OCI-LY7 (cell line): Measurements from ENCODE around the gene SLC19A1. TPM values are rescaled to one million over a fixed set of nuclear protein-coding genes. Genes with fewer than 3 reads are reported as not detected.

Experiments
- BruUV-seq: library from RNA; stranded (reverse); fragments of 400-500 nt; replicated peaks from 2 replicates; lab custom pipeline; 2021; lab: Mats Ljungman, UMichigan
- CTCF ChIA-PET: fragments of 300-600 bp; sonication (Branson Sonifier 250); formaldehyde crosslinking; loops from one replicate; lab custom pipeline; 2022; ENCODE audit warnings: antibody characterized with exemption; ENCODE audit not compliant: unreplicated experiment; lab: Charles Lee
- POLR2A ChIA-PET: fragments of 300-600 bp; sonication (Branson Sonifier 250); formaldehyde crosslinking; loops from one replicate; lab custom pipeline; 2022; ENCODE audit warnings: antibody characterized with exemption; lab: Charles Lee
- DNase-seq: peaks from one replicate; pipeline ENCODE4 v3.0.0-alpha.2; 2015; ENCODE audit warnings: low spot score
- H2AFZ ChIP-seq: fragments of 200-600 bp; sonication (generic), shearing (Covaris generic); 2 replicates; pipeline ENCODE4 v1.6.1; 2014; ENCODE audit warnings: mild to moderate bottlenecking, antibody characterized with exemption, low read length, moderate library complexity
- H3K27ac ChIP-seq: fragments of 200-600 bp; sonication (generic); 2 replicates; pipeline ENCODE4 v1.5.1; 2014; ENCODE audit warnings: mixed run types, low read depth, mild to moderate bottlenecking, moderate library complexity, low read length, inconsistent platforms; ENCODE audit not compliant: poor library complexity, severe bottlenecking
- H3K36me3 ChIP-seq: fragments of 200-600 bp; sonication (generic); 2 replicates; pipeline ENCODE4 v1.6.1; 2014; ENCODE audit warnings: mild to moderate bottlenecking, antibody characterized with exemption, low read length, moderate library complexity, mixed read lengths; ENCODE audit not compliant: insufficient read depth
- H3K4me1 ChIP-seq: fragments of 200-600 bp; sonication (generic); 2 replicates; pipeline ENCODE4 v1.5.1; 2014; ENCODE audit warnings: mild to moderate bottlenecking, low read length; ENCODE audit not compliant: insufficient read depth, poor library complexity, severe bottlenecking
- H3K4me2 ChIP-seq: fragments of 200-600 bp; sonication (generic); 2 replicates; pipeline ENCODE4 v1.6.1; 2014; ENCODE audit warnings: mild to moderate bottlenecking, low read length
- H3K4me3 ChIP-seq: fragments of 200-600 bp; sonication (generic); 2 replicates; pipeline ENCODE4 v1.5.1; 2014; ENCODE audit warnings: mild to moderate bottlenecking, low read depth, low read length; ENCODE audit not compliant: poor library complexity, severe bottlenecking
- H3K79me2 ChIP-seq: fragments of 200-600 bp; sonication (generic); 2 replicates; pipeline ENCODE4 v1.6.1; 2016; ENCODE audit warnings: low read depth, mild to moderate bottlenecking, low read length, moderate library complexity, mixed read lengths; ENCODE audit not compliant: insufficient read depth
- H3K9me2 ChIP-seq: fragments of 200-600 bp; sonication (generic); 2 replicates; pipeline ENCODE4 v1.6.1; 2016; ENCODE audit warnings: mild to moderate bottlenecking, low read length, mixed read lengths; ENCODE audit not compliant: insufficient read depth
- H3K9me3 ChIP-seq: fragments of 200-600 bp; sonication (generic); 2 replicates; pipeline ENCODE4 v1.6.1; 2014; ENCODE audit warnings: mild to moderate bottlenecking, mixed run types, low read length, mixed read lengths
- H4K20me1 ChIP-seq: fragments of 200-600 bp; sonication (generic); 2 replicates; pipeline ENCODE4 v1.6.1; 2014; ENCODE audit warnings: mild to moderate bottlenecking, antibody characterized with exemption, low read length, moderate library complexity, mixed read lengths; ENCODE audit not compliant: insufficient read depth
- CTCF ChIP-seq: fragments of 200-600 bp; sonication (generic); conservative IDR thresholded peaks from 2 replicates; pipeline ENCODE4 v1.5.1; 2014; ENCODE audit warnings: mild to moderate bottlenecking, antibody characterized with exemption, low read length, moderate library complexity, mixed read lengths
- EZH2phosphoT487 ChIP-seq: fragments of 200-600 bp; sonication (generic); IDR thresholded peaks from 2 replicates; pipeline ENCODE4 v1.6.1; 2018; ENCODE audit warnings: low read depth, borderline replicate concordance, mild to moderate bottlenecking, mixed run types, antibody characterized with exemption, low read length, moderate library complexity, mixed read lengths
- intact Hi-C: fragments of 100-400 bp; cut with micrococcal nuclease; formaldehyde crosslinking; loops from one replicate; pipeline ENCODE4 v1.10.0; 2022; ENCODE audit not compliant: unreplicated experiment
- total RNA-seq, 2 experiments: library from RNA; depleted of rRNA in 1 of 2; stranded (reverse); fragments of >200 nt in 1 of 2; shearing (Covaris generic) in 1 of 2; gene quantifications; 2 replicates each; pipeline ENCODE4 v1.2.3, GENCODE V29; 2014 to 2022

Gene SLC19A1
- total RNA-seq, 2 experiments from 2014 or later = 17.9 to 41.2 TPM

- TF ChIP-seq EZH2phosphoT487 = no peak
- TF ChIP-seq CTCF = no peak
- ChIA-PET POLR2A (no interaction called here), CTCF (no interaction called here)
- no peaks in the 10 kb centered on the region for H3K36me3 ChIP-seq
- no peaks in the 10 kb centered on the region for H3K9me3 ChIP-seq
- no peaks in the 10 kb centered on the region for H3K79me2 ChIP-seq
- H3K27ac ChIP-seq = no peak overlapping the region
- no peaks in the 10 kb centered on the region for H3K4me1 ChIP-seq
- no peak overlapping the region for H2AFZ ChIP-seq
- intact Hi-C loops = no loop called here
- no peaks in the 10 kb centered on the region for H3K9me2 ChIP-seq
- H4K20me1 ChIP-seq = no peaks in the 10 kb centered on the region
- H3K4me2 ChIP-seq = no peak overlapping the region
- no peak overlapping the region for H3K4me3 ChIP-seq
- DNase-seq = no peak
- BruUV-seq = no TSS peak
Observed at GRCh38 chr21:45579383-45580180, 37.3 kb upstream of the SLC19A1 start.

- H3K4me3 ChIP-seq = no peak overlapping the region
- H3K9me3 ChIP-seq = no peaks in the 10 kb centered on the region
- no peak overlapping the region for H3K4me2 ChIP-seq
- no peak for TF ChIP-seq EZH2phosphoT487
- TF ChIP-seq CTCF = no peak
- no peaks in the 10 kb centered on the region for H3K36me3 ChIP-seq
- ChIA-PET CTCF (no interaction called here), POLR2A (no interaction called here)
- no peaks in the 10 kb centered on the region for H3K4me1 ChIP-seq
- intact Hi-C loops = no loop called here
- H4K20me1 ChIP-seq = no peaks in the 10 kb centered on the region
- H2AFZ ChIP-seq = no peak overlapping the region
- no peak overlapping the region for H3K27ac ChIP-seq
- DNase-seq = no peak
- H3K79me2 ChIP-seq = no peaks in the 10 kb centered on the region
- no TSS peak for BruUV-seq
- no peaks in the 10 kb centered on the region for H3K9me2 ChIP-seq
Observed at GRCh38 chr21:45578811-45579381, 36.7 kb upstream of the SLC19A1 start.

- no peak overlapping the region for H2AFZ ChIP-seq
- no peaks in the 10 kb centered on the region for H3K9me2 ChIP-seq
- no peaks in the 10 kb centered on the region for H3K79me2 ChIP-seq
- no peaks in the 10 kb centered on the region for H3K4me1 ChIP-seq
- intact Hi-C loops = no loop called here
- no peak overlapping the region for H3K4me3 ChIP-seq
- H3K36me3 ChIP-seq = no peaks in the 10 kb centered on the region
- H3K9me3 ChIP-seq = no peaks in the 10 kb centered on the region
- no peaks in the 10 kb centered on the region for H4K20me1 ChIP-seq
- CTCF ChIA-PET = no interaction called here
- no peak overlapping the region for H3K27ac ChIP-seq
- POLR2A ChIA-PET = no interaction called here
- no peak overlapping the region for H3K4me2 ChIP-seq
- no TSS peak for BruUV-seq
- DNase-seq = no peak
- TF ChIP-seq CTCF = no peak
- no peak for TF ChIP-seq EZH2phosphoT487
Observed at GRCh38 chr21:45578176-45578801, 36.0 kb upstream of the SLC19A1 start.
